22Rv1 (cell line): ENCODE results near the gene COLQ.
A peak's percentile ranks its signal among the peaks of the same experiment; 100 is the strongest.

Experiments
- H3K27ac ChIP-seq: fragments of 450-650 bp; 2 replicates; pipeline ENCODE4 v1.5.1; 2017
- ZFX ChIP-seq: fragments of 450-650 bp; IDR thresholded peaks from 2 replicates; pipeline ENCODE4 v1.6.1; 2017; ENCODE audit warnings: antibody characterized with exemption, borderline replicate concordance
- TF ChIP-seq, protein P1 (sequence below): fragments of 450-650 bp; IDR thresholded peaks from 2 replicates; pipeline ENCODE4 v1.5.1; 2017; ENCODE audit warnings: mild to moderate bottlenecking

Gene COLQ

DNA sequence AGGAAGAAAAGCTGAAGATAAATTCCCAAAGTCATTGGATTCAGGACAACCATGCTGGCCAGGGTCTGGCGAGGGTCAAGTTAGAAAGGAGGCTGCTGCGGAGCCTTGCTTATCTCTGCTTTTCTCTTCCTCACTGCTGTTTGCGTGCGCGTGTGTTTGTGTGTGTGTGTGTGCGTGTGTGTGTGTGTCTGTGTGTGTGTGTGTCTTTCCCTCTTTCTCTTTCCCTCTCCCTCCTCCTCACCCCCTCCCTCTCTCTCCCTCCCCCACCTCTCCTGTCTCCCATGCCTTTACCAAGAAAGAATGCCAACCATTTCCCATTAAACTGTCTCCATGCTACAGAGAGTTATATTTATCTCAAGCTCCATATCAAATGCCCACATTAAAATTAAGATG is at the start of gene COLQ:
Gene COLQ, minus strand, starts transcription at position 134 of the 393 bp plus-strand sequence. Its CDS starts 81 bp downstream, at position 53.
- TF ChIP-seq ZFX, result no peak
- TF ChIP-seq, protein P1, sequence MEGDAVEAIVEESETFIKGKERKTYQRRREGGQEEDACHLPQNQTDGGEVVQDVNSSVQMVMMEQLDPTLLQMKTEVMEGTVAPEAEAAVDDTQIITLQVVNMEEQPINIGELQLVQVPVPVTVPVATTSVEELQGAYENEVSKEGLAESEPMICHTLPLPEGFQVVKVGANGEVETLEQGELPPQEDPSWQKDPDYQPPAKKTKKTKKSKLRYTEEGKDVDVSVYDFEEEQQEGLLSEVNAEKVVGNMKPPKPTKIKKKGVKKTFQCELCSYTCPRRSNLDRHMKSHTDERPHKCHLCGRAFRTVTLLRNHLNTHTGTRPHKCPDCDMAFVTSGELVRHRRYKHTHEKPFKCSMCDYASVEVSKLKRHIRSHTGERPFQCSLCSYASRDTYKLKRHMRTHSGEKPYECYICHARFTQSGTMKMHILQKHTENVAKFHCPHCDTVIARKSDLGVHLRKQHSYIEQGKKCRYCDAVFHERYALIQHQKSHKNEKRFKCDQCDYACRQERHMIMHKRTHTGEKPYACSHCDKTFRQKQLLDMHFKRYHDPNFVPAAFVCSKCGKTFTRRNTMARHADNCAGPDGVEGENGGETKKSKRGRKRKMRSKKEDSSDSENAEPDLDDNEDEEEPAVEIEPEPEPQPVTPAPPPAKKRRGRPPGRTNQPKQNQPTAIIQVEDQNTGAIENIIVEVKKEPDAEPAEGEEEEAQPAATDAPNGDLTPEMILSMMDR, result no peak

DNA sequence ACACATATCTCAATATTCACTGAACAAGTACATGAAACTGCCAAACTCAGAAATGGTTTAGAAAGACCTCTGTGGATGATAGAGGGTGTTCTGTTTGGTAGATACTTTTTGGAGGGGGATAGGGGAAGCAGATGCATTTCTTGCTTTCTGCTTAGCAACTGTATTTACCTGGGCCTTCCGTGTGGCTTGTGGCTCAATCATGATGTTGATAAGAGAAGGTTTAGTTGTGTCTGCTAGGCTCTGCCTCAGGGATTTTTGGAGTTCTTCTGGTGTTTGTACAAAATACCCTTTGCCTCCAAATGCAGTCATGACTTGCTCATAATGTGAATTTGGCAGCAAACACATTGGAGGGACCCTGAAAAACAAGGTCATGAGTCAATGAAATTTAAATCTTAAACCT is 41.7 kb upstream of the COLQ start:
- no peak for TF ChIP-seq ZFX
- TF ChIP-seq, protein P1, result no peak

More for the DNA sequence above, at the start of gene COLQ:
- no peak within 1 kb of the TSS for H3K27ac ChIP-seq

DNA sequence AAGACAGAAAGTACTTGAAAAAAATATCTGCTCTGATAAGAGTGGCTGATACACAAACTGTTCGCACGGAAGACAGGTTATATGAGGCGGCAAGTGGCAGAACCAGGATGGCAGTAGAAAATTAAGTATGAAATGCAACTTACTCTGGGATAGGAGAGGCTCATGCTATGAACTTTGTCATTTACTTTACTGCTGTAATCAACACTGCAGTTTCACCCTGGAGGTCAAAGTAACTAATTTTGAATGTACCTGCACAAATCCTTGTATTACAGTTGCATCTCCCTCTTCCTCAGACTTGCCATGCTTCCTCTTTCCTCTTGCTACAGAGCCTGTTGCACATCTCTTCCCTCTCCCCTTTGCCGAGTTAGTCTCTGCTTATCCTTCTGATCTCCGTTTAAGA is 41.1 kb upstream of the COLQ start:
- no peak for TF ChIP-seq ZFX
- TF ChIP-seq, protein P1, result no peak
- H3K27ac ChIP-seq, result no peak overlapping the region

More for the DNA sequence above, 41.7 kb upstream of the COLQ start:
- no peak overlapping the region for H3K27ac ChIP-seq

DNA sequence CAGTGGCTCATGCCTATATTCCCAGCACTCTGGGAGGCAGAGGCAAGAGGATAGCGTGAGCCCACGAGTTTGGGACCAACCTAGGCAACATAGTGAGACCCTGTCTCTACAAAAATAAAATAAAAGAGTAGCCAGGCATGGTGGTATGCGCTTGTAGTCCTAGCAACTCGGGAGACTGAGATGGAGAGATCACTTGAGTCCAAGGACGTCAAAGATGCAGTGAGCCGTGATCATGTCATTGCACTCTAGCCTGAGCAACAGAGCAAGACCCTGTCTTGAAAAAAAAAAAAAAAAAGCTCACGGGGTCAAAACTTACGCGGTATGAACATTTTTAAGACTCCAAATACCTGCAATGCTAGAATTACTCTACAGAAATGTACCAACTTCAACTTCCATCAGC is 37.1 kb upstream of the COLQ start:
- H3K27ac ChIP-seq, result no peak overlapping the region
- TF ChIP-seq ZFX, result no peak

DNA sequence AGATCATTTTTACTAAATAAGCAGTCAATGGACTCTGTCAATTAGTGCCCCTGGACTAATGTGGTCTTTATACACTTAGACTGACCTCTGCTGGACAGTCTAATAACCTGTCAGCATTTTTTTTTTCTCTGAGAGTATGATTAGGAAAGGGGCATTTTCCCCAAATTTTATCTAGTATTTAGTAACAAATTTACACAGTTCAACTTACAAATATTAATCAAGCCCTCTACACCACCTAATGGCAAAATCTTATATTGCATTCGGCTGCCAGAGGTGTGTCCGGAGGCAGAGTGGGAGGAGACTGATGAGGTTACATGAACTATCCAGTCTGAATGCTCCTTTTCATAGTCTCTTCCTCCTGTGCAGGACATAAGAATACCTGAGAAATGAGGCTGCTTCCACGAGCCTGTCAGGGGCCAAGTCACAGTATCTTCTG is 36.0 kb upstream of the COLQ start:
- TF ChIP-seq ZFX, result no peak
- TF ChIP-seq, protein P1, result peak; percentile 79
- H3K27ac ChIP-seq, result no peak overlapping the region

DNA sequence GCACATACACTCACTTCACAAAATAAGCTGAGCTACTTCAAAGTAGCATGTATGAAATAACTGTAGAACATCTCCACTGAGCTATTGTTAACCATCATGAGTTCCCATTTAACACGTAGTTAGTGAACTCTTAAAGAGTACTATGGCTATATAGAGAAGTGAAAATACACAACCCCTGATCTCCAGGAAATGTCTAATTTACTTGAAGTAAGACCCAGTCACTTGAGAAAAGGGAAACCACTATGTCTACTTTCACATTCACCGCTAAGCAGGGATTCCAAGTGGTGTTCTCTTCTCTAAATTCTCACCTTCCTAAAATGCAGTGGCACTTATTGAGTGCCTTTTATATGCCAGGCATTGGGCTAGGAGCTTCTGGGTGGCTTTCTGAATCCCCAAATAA is 35.0 kb upstream of the COLQ start:
- H3K27ac ChIP-seq, result no peak overlapping the region
- TF ChIP-seq, protein P1, result no peak
- no peak for TF ChIP-seq ZFX

DNA sequence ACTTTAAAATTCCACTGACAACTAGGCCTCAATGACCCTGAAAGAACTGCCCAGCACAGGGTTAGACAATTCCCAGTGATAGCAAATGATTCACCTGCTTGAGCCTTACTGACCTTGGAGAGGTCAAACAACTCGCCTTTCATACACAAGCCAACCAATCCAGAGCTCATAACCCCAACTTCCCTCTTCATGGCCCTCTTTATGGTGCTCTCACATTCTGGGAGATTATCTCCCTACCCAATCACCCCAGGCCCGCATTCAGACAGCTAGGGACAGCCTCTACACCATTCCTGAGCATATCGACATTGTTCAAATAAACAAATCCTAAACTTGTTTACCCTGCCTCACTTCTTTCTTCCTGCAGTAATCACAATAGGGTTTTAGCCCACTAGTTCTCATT is 32.2 kb upstream of the COLQ start:
- no peak for TF ChIP-seq ZFX
- TF ChIP-seq, protein P1, result no peak
- no peak overlapping the region for H3K27ac ChIP-seq

DNA sequence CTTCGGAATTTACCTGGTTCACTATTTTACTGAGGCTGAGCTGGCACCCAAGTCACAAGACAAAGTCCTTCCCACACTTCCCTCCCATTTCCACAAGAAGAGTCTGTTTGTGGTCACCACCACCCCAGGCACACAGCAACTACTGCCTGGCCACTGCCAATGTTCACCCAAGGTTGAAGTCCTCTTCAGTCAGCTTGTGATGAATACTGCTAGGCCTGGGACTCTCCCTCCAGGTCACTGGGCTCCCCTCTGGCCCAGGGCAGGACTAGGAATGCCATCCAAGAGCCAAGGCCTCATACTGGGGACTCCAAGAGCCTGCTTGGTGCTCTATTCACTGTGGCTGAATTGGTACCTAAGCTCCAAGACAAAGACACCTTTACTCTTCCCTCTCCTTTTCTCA is 30.4 kb upstream of the COLQ start:
- no peak for TF ChIP-seq ZFX
- TF ChIP-seq, protein P1, result no peak
- H3K27ac ChIP-seq, result no peak overlapping the region
